ENCODE measurements around the gene DNMT3B. TPM values are rescaled to one million over a fixed set of nuclear protein-coding genes. Genes with fewer than 3 reads are reported as not detected.
A peak's percentile ranks its signal among the peaks of the same experiment; 100 is the strongest.
"Not testable (repeated sequence)": the region's sequence is repeated elsewhere in the genome, so short reads cannot be mapped to it uniquely, and the experiment has no call there.

The DNMT3B gene
- polyA plus RNA-seq, 6 donors from 2014 or later = 0.08 to 0.13 (median 0.10) TPM; not detected in 3

DNA sequence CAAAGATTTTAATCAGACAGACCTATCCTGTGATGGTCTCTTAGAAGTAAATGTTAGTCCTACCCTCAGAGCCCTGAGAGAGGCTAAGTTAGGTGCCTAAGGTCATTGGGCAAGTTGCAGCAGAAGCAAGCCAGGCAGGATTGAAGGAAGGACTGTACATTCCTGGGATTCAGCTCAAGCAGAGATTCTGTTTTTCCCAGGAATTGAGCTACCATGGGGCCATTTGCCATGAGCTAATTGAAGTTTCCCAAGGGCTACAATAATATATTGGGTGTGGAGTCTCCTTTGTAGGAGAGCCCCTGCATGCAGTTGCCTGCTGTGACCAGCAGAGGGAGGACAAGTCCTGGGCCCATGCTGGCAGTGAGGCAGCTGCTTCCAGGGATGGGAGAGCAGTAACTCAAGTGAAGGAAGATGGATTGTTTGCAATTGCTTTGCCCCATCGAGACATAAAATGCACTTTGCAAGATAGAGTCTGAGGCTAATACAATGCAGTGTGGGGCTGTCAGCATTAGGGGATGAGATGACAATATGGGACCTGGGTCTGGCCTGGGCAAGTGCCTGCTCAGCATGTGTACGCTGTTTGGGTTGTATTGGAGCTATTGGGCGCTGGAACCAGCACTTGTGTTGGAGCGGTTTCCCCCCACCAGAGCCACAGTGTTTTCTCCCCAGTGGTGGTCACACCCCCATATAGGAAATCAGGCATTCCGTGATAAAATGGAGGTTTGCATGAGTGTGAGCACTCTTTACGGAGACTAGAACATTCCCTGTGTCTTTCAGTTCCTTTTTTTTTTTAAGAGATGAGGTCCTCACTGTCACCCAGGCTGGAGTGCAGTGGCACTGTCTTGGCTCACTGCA is 27.9 kb downstream of the DNMT3B start:
- no peak overlapping the region for H3K27ac Mint-ChIP-seq

GRCh38 chr20:32790751-32791057 is 28.5 kb downstream of the DNMT3B start:
- no peak for DNase-seq
- Mint-ChIP-seq H3K9me3 (no peaks in the 10 kb centered on the region), H3K4me3 (no peak overlapping the region), H3K27ac (no peak overlapping the region), H3K4me1 (peaks cover 25 to 38% (median 35%) of the 10 kb centered on the region in 3 donors), H3K27me3 (no peaks in the 10 kb centered on the region), H3K36me3 (no peaks in the 10 kb centered on the region)
- ATAC-seq (ENCODE audit: low read depth in 2 of 2) = no peak

More for the DNA sequence above, 27.9 kb downstream of the DNMT3B start:
- DNase-seq = peak; percentile 57
- ATAC-seq (ENCODE audit: low read depth in 2 of 2) = peak; percentile 48 to 64
- Mint-ChIP-seq H3K36me3 (no peaks in the 10 kb centered on the region), H3K9me3 (no peaks in the 10 kb centered on the region), H3K4me1 (peaks cover 25 to 38% (median 35%) of the 10 kb centered on the region in 3 donors), H3K4me3 (peak overlapping the region in 2 of 8 donors; percentile 1 to 4), H3K27me3 (no peaks in the 10 kb centered on the region)

- no peaks in the 10 kb centered on the region for H3K27me3 Mint-ChIP-seq
- H3K27ac Mint-ChIP-seq = peak overlapping the region; percentile 26 to 87 (median 52)
- ATAC-seq (ENCODE audit: low read depth in 2 of 2) = peak; percentile 90 to 97
- H3K4me1 Mint-ChIP-seq = peaks cover 31 to 44% (median 39%) of the 10 kb centered on the region in 3 donors
- H3K9me3 Mint-ChIP-seq = no peaks in the 10 kb centered on the region
- H3K4me3 Mint-ChIP-seq = peak overlapping the region in 5 of 8 donors; percentile 16 to 52 (median 36)
- peak; percentile 50 for DNase-seq
- no peaks in the 10 kb centered on the region for H3K36me3 Mint-ChIP-seq
Measured at GRCh38 chr20:32792316-32792715, 30.1 kb downstream of the DNMT3B start.

GRCh38 chr20:32792731-32793458 is 30.7 kb downstream of the DNMT3B start:
- no peak for DNase-seq
- Mint-ChIP-seq H3K9me3 (no peaks in the 10 kb centered on the region), H3K4me1 (peaks cover 31 to 45% (median 39%) of the 10 kb centered on the region in 3 donors), H3K4me3 (peak overlapping the region in 7 of 8 donors; percentile 37 to 70 (median 51)), H3K36me3 (no peaks in the 10 kb centered on the region), H3K27ac (peak overlapping the region in 5 of 6 donors; percentile 26 to 87 (median 52)), H3K27me3 (no peaks in the 10 kb centered on the region)
- ATAC-seq (ENCODE audit: low read depth in 2 of 2) = no peak

GRCh38 chr20:32796383-32796948 is 34.3 kb downstream of the DNMT3B start:
- H3K4me3 Mint-ChIP-seq = no peak overlapping the region
- DNase-seq = no peak

GRCh38 chr20:32796981-32797451 is 34.8 kb downstream of the DNMT3B start:
- DNase-seq (no peak), ATAC-seq (ENCODE audit: low read depth in 2 of 2) (no peak)
- Mint-ChIP-seq H3K27me3 (no peaks in the 10 kb centered on the region), H3K4me1 (peaks cover 21 to 31% (median 28%) of the 10 kb centered on the region in 3 donors), H3K4me3 (peak overlapping the region in 1 of 8 donors; percentile 82), H3K27ac (peak overlapping the region in 2 of 6 donors; percentile 86 to 87), H3K9me3 (no peaks in the 10 kb centered on the region), H3K36me3 (no peaks in the 10 kb centered on the region)

More at GRCh38 chr20:32796383-32796948, 34.3 kb downstream of the DNMT3B start:
- ATAC-seq (ENCODE audit: low read depth in 2 of 2) = no peak
- no peaks in the 10 kb centered on the region for H3K36me3 Mint-ChIP-seq
- peak overlapping the region in 1 of 6 donors; percentile 87 for H3K27ac Mint-ChIP-seq
- H3K9me3 Mint-ChIP-seq = no peaks in the 10 kb centered on the region
- H3K27me3 Mint-ChIP-seq = no peaks in the 10 kb centered on the region
- peaks cover 26 to 37% (median 33%) of the 10 kb centered on the region in 3 donors for H3K4me1 Mint-ChIP-seq

DNA sequence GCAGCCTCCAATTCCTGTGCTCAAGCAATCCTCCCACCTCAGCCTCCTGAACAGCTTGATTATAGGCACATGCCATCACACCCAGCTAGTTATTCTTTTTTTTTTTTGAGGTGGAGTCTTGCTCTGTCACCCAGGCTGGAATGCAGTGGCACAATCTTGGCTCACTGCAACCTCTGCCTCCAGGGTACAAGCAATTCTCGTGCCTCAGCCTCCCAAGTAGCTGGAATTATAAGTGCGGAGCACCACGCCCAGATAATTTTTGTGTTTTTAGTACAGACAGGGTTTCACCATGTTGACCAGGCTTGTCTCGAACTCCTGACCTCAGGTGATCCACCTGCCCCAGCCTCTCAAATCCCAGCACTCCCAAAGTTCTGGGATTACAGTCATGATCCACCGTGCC is 35.4 kb downstream of the DNMT3B start:
- not testable (repeated sequence) for H3K27me3 Mint-ChIP-seq; H3K27ac Mint-ChIP-seq; H3K4me3 Mint-ChIP-seq; DNase-seq; H3K9me3 Mint-ChIP-seq; ATAC-seq (ENCODE audit: low read depth in 2 of 2); H3K36me3 Mint-ChIP-seq
- H3K4me1 Mint-ChIP-seq = peaks cover 16 to 26% (median 22%) of the 10 kb centered on the region in 3 donors

- Mint-ChIP-seq H3K4me1 (peaks cover 11 to 18% (median 15%) of the 10 kb centered on the region in 3 donors), H3K27me3 (no peaks in the 10 kb centered on the region), H3K9me3 (no peaks in the 10 kb centered on the region), H3K4me3 (no peak overlapping the region), H3K27ac (peak overlapping the region in 1 of 6 donors; percentile 60), H3K36me3 (no peaks in the 10 kb centered on the region)
- no peak for DNase-seq
- no peak for ATAC-seq (ENCODE audit: low read depth in 2 of 2)
Measured at GRCh38 chr20:32798046-32798981, 36.1 kb downstream of the DNMT3B start.

GRCh38 chr20:32803092-32803491 is 40.9 kb downstream of the DNMT3B start:
- H3K4me3 Mint-ChIP-seq = no peak overlapping the region
- no peaks in the 10 kb centered on the region for H3K4me1 Mint-ChIP-seq
- H3K36me3 Mint-ChIP-seq = no peaks in the 10 kb centered on the region
- no peak for ATAC-seq (ENCODE audit: low read depth in 2 of 2)
- no peak for DNase-seq
- H3K27me3 Mint-ChIP-seq = no peaks in the 10 kb centered on the region
- peak overlapping the region in 1 of 6 donors; percentile 21 for H3K27ac Mint-ChIP-seq
- H3K9me3 Mint-ChIP-seq = no peaks in the 10 kb centered on the region

DNA sequence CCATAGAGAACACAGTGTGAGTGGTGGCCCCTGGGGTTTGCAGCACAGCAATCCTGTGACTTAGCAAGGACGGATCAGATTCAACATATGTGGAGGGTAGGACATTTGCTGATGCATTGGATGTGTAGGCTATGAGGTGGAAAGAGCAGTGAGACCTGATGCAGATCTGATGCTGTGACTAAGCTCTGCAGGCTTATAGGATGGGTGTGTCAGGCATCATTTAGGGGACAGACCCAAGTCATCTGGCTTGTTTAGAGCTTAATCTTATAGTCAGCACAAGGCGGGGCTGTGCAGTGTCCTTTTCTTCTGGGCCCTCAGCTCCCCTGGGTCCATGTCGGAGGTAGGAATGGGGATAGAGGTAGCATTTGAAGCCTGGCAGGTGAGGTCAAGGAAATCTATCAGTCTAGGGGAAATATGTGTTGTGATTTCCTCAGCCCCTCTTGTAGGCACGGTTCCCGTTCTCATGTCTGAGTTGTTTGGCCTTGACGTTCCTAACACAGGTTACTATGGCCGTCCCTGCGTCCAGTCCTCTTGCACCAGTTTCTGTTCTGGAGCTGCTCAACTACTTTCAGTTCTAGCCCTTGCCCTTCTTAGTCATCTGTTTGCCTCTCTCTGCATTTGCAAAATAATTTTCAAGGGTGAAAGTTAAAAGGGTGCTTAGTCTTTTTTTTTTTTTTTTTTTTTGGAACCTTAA is 42.0 kb downstream of the DNMT3B start:
- Mint-ChIP-seq H3K36me3 (no peaks in the 10 kb centered on the region), H3K9me3 (no peaks in the 10 kb centered on the region), H3K4me1 (no peaks in the 10 kb centered on the region), H3K4me3 (no peak overlapping the region), H3K27me3 (no peaks in the 10 kb centered on the region), H3K27ac (no peak overlapping the region)
- ATAC-seq (ENCODE audit: low read depth in 2 of 2) (no peak), DNase-seq (no peak)

GRCh38 chr20:32804817-32805216 is 42.6 kb downstream of the DNMT3B start:
- H3K4me3 Mint-ChIP-seq = no peak overlapping the region
- no peaks in the 10 kb centered on the region for H3K4me1 Mint-ChIP-seq
- no peaks in the 10 kb centered on the region for H3K36me3 Mint-ChIP-seq
- no peak for DNase-seq
- H3K9me3 Mint-ChIP-seq = no peaks in the 10 kb centered on the region
- no peak for ATAC-seq (ENCODE audit: low read depth in 2 of 2)
- peak overlapping the region in 1 of 6 donors; percentile 13 for H3K27ac Mint-ChIP-seq
- no peaks in the 10 kb centered on the region for H3K27me3 Mint-ChIP-seq

DNA sequence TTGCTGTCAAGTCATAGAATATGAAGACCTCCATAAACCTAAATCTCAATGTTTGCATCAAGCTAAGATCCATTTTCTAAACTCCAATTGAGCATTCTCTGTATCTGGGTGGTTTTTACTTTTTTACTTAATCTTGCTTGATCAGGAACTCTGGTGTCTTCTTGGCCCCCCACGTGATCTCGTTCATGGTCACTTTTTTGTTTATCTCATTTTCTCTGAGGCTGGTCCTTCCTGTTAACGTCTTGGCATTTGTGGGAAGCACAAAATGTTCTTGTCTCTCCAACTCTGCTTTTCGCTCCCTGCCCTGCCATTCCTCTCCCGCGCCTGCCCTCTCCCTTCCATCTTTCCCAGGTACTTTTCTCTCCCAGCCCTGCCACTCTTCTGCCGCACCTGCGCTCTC is 43.5 kb downstream of the DNMT3B start:
- no peak overlapping the region for H3K4me3 Mint-ChIP-seq
- H3K27ac Mint-ChIP-seq = peak overlapping the region in 1 of 6 donors; percentile 23
- H3K27me3 Mint-ChIP-seq = no peaks in the 10 kb centered on the region
- DNase-seq (no peak), ATAC-seq (ENCODE audit: low read depth in 2 of 2) (no peak)
- no peaks in the 10 kb centered on the region for H3K4me1 Mint-ChIP-seq
- H3K9me3 Mint-ChIP-seq = no peaks in the 10 kb centered on the region
- H3K36me3 Mint-ChIP-seq = no peaks in the 10 kb centered on the region

Measured in naive B cell (primary cell).